ENCODE results near the gene PELO.
"Not testable (repeated sequence)": the region's sequence is repeated elsewhere in the genome, so short reads cannot be mapped to it uniquely, and the experiment has no call there.

PELO gene

GRCh38 chr5:52818360-52818759 is 30.6 kb downstream of the PELO start:
- Histone ChIP-seq H3K79me2 (ENCODE audit: control insufficient read depth, low read length) (no peaks in the 10 kb centered on the region), H3K36me3 (ENCODE audit: control insufficient read depth, low read length) (no peaks in the 10 kb centered on the region), H3K4me2 (ENCODE audit: low read length) (no peak overlapping the region), H3K4me1 (ENCODE audit: control insufficient read depth, low read length) (no peaks in the 10 kb centered on the region), H3K4me3 (ENCODE audit: low read length) (no peak overlapping the region), H3K9me3 (ENCODE audit: control insufficient read depth, insufficient read depth, low read length) (no peaks in the 10 kb centered on the region), H4K20me1 (ENCODE audit: control insufficient read depth, insufficient read depth, low read depth, low read length) (no peaks in the 10 kb centered on the region), H3K27ac (ENCODE audit: low read depth, low read length) (no peak overlapping the region), H3K27me3 (ENCODE audit: control insufficient read depth, low read length) (no peaks in the 10 kb centered on the region), H3F3A (ENCODE audit: control insufficient read depth, insufficient read depth) (no peaks in the 10 kb centered on the region), H3K9me2 (replicated peaks; ENCODE audit: control insufficient read depth, low read length) (no peaks in the 10 kb centered on the region)
- TF ChIP-seq, protein P1, sequence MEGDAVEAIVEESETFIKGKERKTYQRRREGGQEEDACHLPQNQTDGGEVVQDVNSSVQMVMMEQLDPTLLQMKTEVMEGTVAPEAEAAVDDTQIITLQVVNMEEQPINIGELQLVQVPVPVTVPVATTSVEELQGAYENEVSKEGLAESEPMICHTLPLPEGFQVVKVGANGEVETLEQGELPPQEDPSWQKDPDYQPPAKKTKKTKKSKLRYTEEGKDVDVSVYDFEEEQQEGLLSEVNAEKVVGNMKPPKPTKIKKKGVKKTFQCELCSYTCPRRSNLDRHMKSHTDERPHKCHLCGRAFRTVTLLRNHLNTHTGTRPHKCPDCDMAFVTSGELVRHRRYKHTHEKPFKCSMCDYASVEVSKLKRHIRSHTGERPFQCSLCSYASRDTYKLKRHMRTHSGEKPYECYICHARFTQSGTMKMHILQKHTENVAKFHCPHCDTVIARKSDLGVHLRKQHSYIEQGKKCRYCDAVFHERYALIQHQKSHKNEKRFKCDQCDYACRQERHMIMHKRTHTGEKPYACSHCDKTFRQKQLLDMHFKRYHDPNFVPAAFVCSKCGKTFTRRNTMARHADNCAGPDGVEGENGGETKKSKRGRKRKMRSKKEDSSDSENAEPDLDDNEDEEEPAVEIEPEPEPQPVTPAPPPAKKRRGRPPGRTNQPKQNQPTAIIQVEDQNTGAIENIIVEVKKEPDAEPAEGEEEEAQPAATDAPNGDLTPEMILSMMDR (IDR thresholded peaks at IDR 0.05; ENCODE audit: low read depth, low read length, poor library complexity, severe bottlenecking) = no peak
- TF ChIP-seq EZH2phosphoT487 (IDR thresholded peaks at IDR 0.05; ENCODE audit: borderline replicate concordance, low read length) = no peak

GRCh38 chr5:52818807-52819206 is 31.1 kb downstream of the PELO start:
- H4K20me1 ChIP-seq (ENCODE audit: control insufficient read depth, insufficient read depth, low read depth, low read length); H3K36me3 ChIP-seq (ENCODE audit: control insufficient read depth, low read length); H3K4me3 ChIP-seq (ENCODE audit: low read length); H3K27me3 ChIP-seq (ENCODE audit: control insufficient read depth, low read length); H3K79me2 ChIP-seq (ENCODE audit: control insufficient read depth, low read length); H3K4me1 ChIP-seq (ENCODE audit: control insufficient read depth, low read length); H3K9me3 ChIP-seq (ENCODE audit: control insufficient read depth, insufficient read depth, low read length); H3K27ac ChIP-seq (ENCODE audit: low read depth, low read length); H3K4me2 ChIP-seq (ENCODE audit: low read length); H3F3A ChIP-seq (ENCODE audit: control insufficient read depth, insufficient read depth); H3K9me2 ChIP-seq (replicated peaks; ENCODE audit: control insufficient read depth, low read length): not testable (repeated sequence)

GRCh38 chr5:52821901-52822300 is 34.2 kb downstream of the PELO start:
- Histone ChIP-seq H3K4me1 (ENCODE audit: control insufficient read depth, low read length) (no peaks in the 10 kb centered on the region), H3F3A (ENCODE audit: control insufficient read depth, insufficient read depth) (no peaks in the 10 kb centered on the region), H3K27me3 (ENCODE audit: control insufficient read depth, low read length) (no peaks in the 10 kb centered on the region), H3K4me2 (ENCODE audit: low read length) (no peak overlapping the region), H3K27ac (ENCODE audit: low read depth, low read length) (no peak overlapping the region), H3K9me3 (ENCODE audit: control insufficient read depth, insufficient read depth, low read length) (no peaks in the 10 kb centered on the region), H3K79me2 (ENCODE audit: control insufficient read depth, low read length) (no peaks in the 10 kb centered on the region), H3K36me3 (ENCODE audit: control insufficient read depth, low read length) (no peaks in the 10 kb centered on the region), H3K4me3 (ENCODE audit: low read length) (no peak overlapping the region), H3K9me2 (replicated peaks; ENCODE audit: control insufficient read depth, low read length) (no peaks in the 10 kb centered on the region), H4K20me1 (ENCODE audit: control insufficient read depth, insufficient read depth, low read depth, low read length) (no peaks in the 10 kb centered on the region)
- TF ChIP-seq, protein P1 (IDR thresholded peaks at IDR 0.05; ENCODE audit: low read depth, low read length, poor library complexity, severe bottlenecking) = no peak
- no peak for TF ChIP-seq EZH2phosphoT487 (IDR thresholded peaks at IDR 0.05; ENCODE audit: borderline replicate concordance, low read length)

GRCh38 chr5:52822437-52822836 is 34.7 kb downstream of the PELO start:
- H3K4me3 ChIP-seq (ENCODE audit: low read length) = no peak overlapping the region
- H3F3A ChIP-seq (ENCODE audit: control insufficient read depth, insufficient read depth) = no peaks in the 10 kb centered on the region
- H3K9me3 ChIP-seq (ENCODE audit: control insufficient read depth, insufficient read depth, low read length) = no peaks in the 10 kb centered on the region
- H3K27me3 ChIP-seq (ENCODE audit: control insufficient read depth, low read length) = no peaks in the 10 kb centered on the region
- H3K27ac ChIP-seq (ENCODE audit: low read depth, low read length) = no peak overlapping the region
- H3K79me2 ChIP-seq (ENCODE audit: control insufficient read depth, low read length) = no peaks in the 10 kb centered on the region
- no peaks in the 10 kb centered on the region for H4K20me1 ChIP-seq (ENCODE audit: control insufficient read depth, insufficient read depth, low read depth, low read length)
- H3K9me2 ChIP-seq (replicated peaks; ENCODE audit: control insufficient read depth, low read length) = no peaks in the 10 kb centered on the region
- H3K4me1 ChIP-seq (ENCODE audit: control insufficient read depth, low read length) = no peaks in the 10 kb centered on the region
- H3K4me2 ChIP-seq (ENCODE audit: low read length) = no peak overlapping the region
- no peaks in the 10 kb centered on the region for H3K36me3 ChIP-seq (ENCODE audit: control insufficient read depth, low read length)
- no peak for TF ChIP-seq EZH2phosphoT487 (IDR thresholded peaks at IDR 0.05; ENCODE audit: borderline replicate concordance, low read length)
- TF ChIP-seq, protein P1 (IDR thresholded peaks at IDR 0.05; ENCODE audit: low read depth, low read length, poor library complexity, severe bottlenecking) = no peak

Data from DOHH2 (cell line).